Endothelial cell (in vitro differentiated cells): ENCODE data around the gene ASB9. TPM values are rescaled to one million over a fixed set of nuclear protein-coding genes. Genes with fewer than 3 reads are reported as not detected.
"Not testable (repeated sequence)": the region's sequence is repeated elsewhere in the genome, so short reads cannot be mapped to it uniquely, and the experiment has no call there.

Experiments
- DNase-seq: peaks from one replicate; pipeline ENCODE4 v3.0.0; 2021; ENCODE audit warnings: low spot score
- H3K27ac Mint-ChIP-seq: one replicate; pipeline ENCODE4 v1.8.0; 2021; ENCODE audit warnings: mixed read lengths, inconsistent platforms; ENCODE audit not compliant: unreplicated experiment
- H3K27me3 Mint-ChIP-seq: one replicate; pipeline ENCODE4 v1.8.0; 2021; ENCODE audit warnings: mild to moderate bottlenecking, moderate library complexity, mixed read lengths, inconsistent platforms; ENCODE audit not compliant: unreplicated experiment
- H3K36me3 Mint-ChIP-seq: one replicate; pipeline ENCODE4 v1.8.0; 2021; ENCODE audit warnings: mild to moderate bottlenecking, low read depth, mixed read lengths, inconsistent platforms; ENCODE audit not compliant: unreplicated experiment
- H3K4me1 Mint-ChIP-seq: one replicate; pipeline ENCODE4 v1.8.0; 2021; ENCODE audit warnings: mild to moderate bottlenecking, mixed read lengths, inconsistent platforms; ENCODE audit not compliant: unreplicated experiment
- H3K4me3 Mint-ChIP-seq: one replicate; pipeline ENCODE4 v1.8.0; 2021; ENCODE audit warnings: mild to moderate bottlenecking, mixed read lengths, inconsistent platforms; ENCODE audit not compliant: unreplicated experiment
- H3K9me3 Mint-ChIP-seq: one replicate; pipeline ENCODE4 v1.8.0; 2021; ENCODE audit warnings: mixed read lengths, inconsistent platforms; ENCODE audit not compliant: unreplicated experiment
- CTCF ChIP-seq: fragments of 200-600 bp; sonication (generic); IDR thresholded peaks from one replicate; pipeline ENCODE4 v1.5.0; 2021; ENCODE audit warnings: antibody characterized with exemption; ENCODE audit not compliant: unreplicated experiment
- total RNA-seq: library from RNA; stranded (reverse); fragmentation: NEBNext Ultra II Directional; extraction: Animal tissue kit (Norgen Biotek cat#: 25700); gene quantifications from one replicate; pipeline ENCODE4 v1.2.1, GENCODE V29; 2021; ENCODE audit not compliant: unreplicated experiment

The ASB9 gene
- total RNA-seq, 1 donor from 2014 or later: 2.8 TPM

- no peaks in the 10 kb centered on the region for H3K27me3 Mint-ChIP-seq
- H3K4me1 Mint-ChIP-seq: no peaks in the 10 kb centered on the region
- no peaks in the 10 kb centered on the region for H3K9me3 Mint-ChIP-seq
- H3K27ac Mint-ChIP-seq: no peak overlapping the region
- no peak for TF ChIP-seq CTCF
- H3K36me3 Mint-ChIP-seq: no peaks in the 10 kb centered on the region
- no peak overlapping the region for H3K4me3 Mint-ChIP-seq
- no peak for DNase-seq
These were observed 67.3 kb downstream of the ASB9 start for GRCh38 chrX:15202454-15203177.

GRCh38 chrX:15200871-15201270 is 69.0 kb downstream of the ASB9 start:
- Mint-ChIP-seq H3K27me3 (no peaks in the 10 kb centered on the region), H3K4me3 (no peak overlapping the region), H3K36me3 (no peaks in the 10 kb centered on the region), H3K4me1 (no peaks in the 10 kb centered on the region), H3K9me3 (no peaks in the 10 kb centered on the region), H3K27ac (no peak overlapping the region)
- DNase-seq: no peak
- TF ChIP-seq CTCF: no peak

- not testable (repeated sequence) for H3K4me3 Mint-ChIP-seq
These were observed 71.2 kb downstream of the ASB9 start for GRCh38 chrX:15198608-15199202.

GRCh38 chrX:15194146-15194545 is 75.7 kb downstream of the ASB9 start:
- Mint-ChIP-seq H3K27me3 (no peaks in the 10 kb centered on the region), H3K27ac (no peak overlapping the region), H3K36me3 (no peaks in the 10 kb centered on the region), H3K4me1 (no peaks in the 10 kb centered on the region), H3K4me3 (no peak overlapping the region), H3K9me3 (no peaks in the 10 kb centered on the region)
- no peak for TF ChIP-seq CTCF
- no peak for DNase-seq

More at GRCh38 chrX:15198608-15199202, 71.2 kb downstream of the ASB9 start:
- H3K27ac Mint-ChIP-seq, H3K4me1 Mint-ChIP-seq, H3K36me3 Mint-ChIP-seq, DNase-seq, H3K9me3 Mint-ChIP-seq, H3K27me3 Mint-ChIP-seq: not testable (repeated sequence)

Other genes with a start within 250 kb of the ASB9 start
- not detected for gene ASB11, start 45.6 kb upstream of the ASB9 start, total RNA-seq
- 12.8 TPM for gene PIGA, start 65.4 kb upstream of the ASB9 start, total RNA-seq
- gene VEGFD, start 114.3 kb upstream of the ASB9 start, total RNA-seq: 0.56 TPM
- 47.3 TPM for gene PIR, start 223.2 kb upstream of the ASB9 start, total RNA-seq
- gene BMX, start 230.7 kb upstream of the ASB9 start, total RNA-seq: 0.74 TPM